ENCODE results near the gene MRM3. TPM values are rescaled to one million over a fixed set of nuclear protein-coding genes. Genes with fewer than 3 reads are reported as not detected.
"Not testable (repeated sequence)": the region's sequence is repeated elsewhere in the genome, so short reads cannot be mapped to it uniquely, and the experiment has no call there.

Gene MRM3
- total and polyA plus RNA-seq, 12 donors = 11.6 to 23.7 (median 20.4) TPM

- no peaks in the 10 kb centered on the region for H3K27me3 ChIP-seq
- DNase-seq (peak; percentile 69 to 76), ATAC-seq (peak; percentile 70 to 83 (median 75))
- peaks cover 3 to 39% (median 22%) of the 10 kb centered on the region in 9 donors for H3K4me1 ChIP-seq
- peak overlapping the region; percentile 71 to 98 (median 82) for H3K4me3 ChIP-seq
- intact Hi-C loops (cut with DNase I) = loop anchor here in 1 of 10 donors (2.0 kb wide), 1 partner anchor 38 kb away; the partner anchor contains the start of gene VPS53
- WGBS, 2 donors = 21% methylated on average over 43 of the region's 43 CpGs
- H3K36me3 ChIP-seq = peaks cover 0 to 23% (median 10%) of the 10 kb centered on the region in 9 donors
- H3K9me3 ChIP-seq = no peaks in the 10 kb centered on the region
- no peak for TF ChIP-seq CTCF (IDR thresholded peaks at IDR 0.05)
- H3K27ac ChIP-seq = peak overlapping the region; percentile 13 to 89 (median 84)
Measured at GRCh38 chr17:752620-753219, 29.4 kb upstream of the MRM3 start.

GRCh38 chr17:753418-753817 is 28.7 kb upstream of the MRM3 start:
- Histone ChIP-seq H3K27ac (peak overlapping the region in 1 of 10 donors; percentile 32), H3K36me3 (peaks cover 0 to 24% (median 10%) of the 10 kb centered on the region in 9 donors), H3K27me3 (no peaks in the 10 kb centered on the region), H3K9me3 (no peaks in the 10 kb centered on the region), H3K4me1 (peaks cover 3 to 39% (median 22%) of the 10 kb centered on the region in 9 donors), H3K4me3 (no peak overlapping the region)
- no peak for ATAC-seq
- intact Hi-C loops (cut with DNase I) = loop anchor here in 1 of 10 donors (2.0 kb wide), 1 partner anchor 39 kb away; the partner anchor contains the start of gene VPS53
- TF ChIP-seq CTCF (IDR thresholded peaks at IDR 0.05) = no peak
- WGBS, 2 donors = 71 to 82% methylated on average over 13 of the region's 13 CpGs
- DNase-seq = no peak

GRCh38 chr17:755319-755961 is 26.7 kb upstream of the MRM3 start:
- DNase-seq; intact Hi-C loops (cut with DNase I); H3K27me3 ChIP-seq; H3K9me3 ChIP-seq; H3K4me3 ChIP-seq; ATAC-seq: not testable (repeated sequence)
- Histone ChIP-seq H3K36me3 (peaks cover 0 to 43% (median 10%) of the 10 kb centered on the region in 9 donors), H3K27ac (peak overlapping the region in 6 of 10 donors; percentile 22 to 77 (median 56)), H3K4me1 (peaks cover 3 to 40% (median 16%) of the 10 kb centered on the region in 9 donors)
- WGBS, 2 donors = 94 to 95% methylated on average over 9 of the region's 9 CpGs

GRCh38 chr17:756010-756567 is 26.1 kb upstream of the MRM3 start:
- peaks cover 0 to 50% (median 10%) of the 10 kb centered on the region in 9 donors for H3K36me3 ChIP-seq
- H3K27me3 ChIP-seq; H3K4me3 ChIP-seq; H3K9me3 ChIP-seq; intact Hi-C loops (cut with DNase I); ATAC-seq; DNase-seq: not testable (repeated sequence)
- peaks cover 3 to 38% (median 10%) of the 10 kb centered on the region in 9 donors for H3K4me1 ChIP-seq
- H3K27ac ChIP-seq = peak overlapping the region in 6 of 10 donors; percentile 22 to 77 (median 56)
- 38 to 56% methylated on average over 15 of the region's 15 CpGs for WGBS, 2 donors

GRCh38 chr17:759964-760363 is 22.2 kb upstream of the MRM3 start:
- H3K27ac ChIP-seq = peak overlapping the region in 8 of 10 donors; percentile 38 to 82 (median 72)
- no peak for TF ChIP-seq CTCF (IDR thresholded peaks at IDR 0.05)
- H3K4me3 ChIP-seq = no peak overlapping the region
- intact Hi-C loops (cut with DNase I) = no loop called here
- peak in 3 of 8 donors; percentile 4 to 24 (median 9) for ATAC-seq
- 73 to 77% methylated on average over 5 of the region's 5 CpGs for WGBS, 2 donors
- H3K27me3 ChIP-seq = no peaks in the 10 kb centered on the region
- H3K9me3 ChIP-seq = no peaks in the 10 kb centered on the region
- peaks cover 0 to 26% (median 0%) of the 10 kb centered on the region in 9 donors for H3K4me1 ChIP-seq
- no peak for DNase-seq
- H3K36me3 ChIP-seq = peaks cover 0 to 87% (median 17%) of the 10 kb centered on the region in 9 donors

All from heart right ventricle (tissue), 16 donors.